Measurements from ENCODE around the gene RUFY4.

DNA sequence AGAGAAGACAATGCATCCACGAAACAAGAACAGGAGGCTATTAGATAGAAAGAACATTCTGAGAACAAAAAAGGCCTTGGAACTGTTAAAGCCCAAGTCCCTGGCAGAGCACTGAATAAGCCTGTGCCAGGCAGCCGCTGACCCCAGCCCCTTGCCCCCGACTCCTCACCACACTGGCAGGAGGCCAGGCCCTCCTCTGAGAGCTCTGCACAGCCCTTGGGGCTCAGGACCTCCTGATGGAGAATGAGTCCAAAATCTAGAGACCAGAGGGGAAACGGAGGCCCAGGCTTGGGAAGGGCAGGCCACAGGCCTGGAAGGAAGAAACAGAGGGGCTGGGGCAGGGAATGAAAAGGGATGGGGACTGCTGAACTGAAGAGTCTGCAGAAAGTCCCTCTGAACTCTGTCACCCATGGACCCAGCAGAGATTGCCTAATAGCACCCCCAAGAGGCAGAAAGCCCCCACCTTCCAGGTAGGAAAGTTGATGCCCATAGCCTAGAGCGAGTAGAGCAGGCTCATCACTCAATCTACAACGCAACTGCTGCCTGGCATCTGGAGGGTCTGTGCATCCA is 48.0 kb upstream of the RUFY4 start:
- TF ChIP-seq, protein P1, sequence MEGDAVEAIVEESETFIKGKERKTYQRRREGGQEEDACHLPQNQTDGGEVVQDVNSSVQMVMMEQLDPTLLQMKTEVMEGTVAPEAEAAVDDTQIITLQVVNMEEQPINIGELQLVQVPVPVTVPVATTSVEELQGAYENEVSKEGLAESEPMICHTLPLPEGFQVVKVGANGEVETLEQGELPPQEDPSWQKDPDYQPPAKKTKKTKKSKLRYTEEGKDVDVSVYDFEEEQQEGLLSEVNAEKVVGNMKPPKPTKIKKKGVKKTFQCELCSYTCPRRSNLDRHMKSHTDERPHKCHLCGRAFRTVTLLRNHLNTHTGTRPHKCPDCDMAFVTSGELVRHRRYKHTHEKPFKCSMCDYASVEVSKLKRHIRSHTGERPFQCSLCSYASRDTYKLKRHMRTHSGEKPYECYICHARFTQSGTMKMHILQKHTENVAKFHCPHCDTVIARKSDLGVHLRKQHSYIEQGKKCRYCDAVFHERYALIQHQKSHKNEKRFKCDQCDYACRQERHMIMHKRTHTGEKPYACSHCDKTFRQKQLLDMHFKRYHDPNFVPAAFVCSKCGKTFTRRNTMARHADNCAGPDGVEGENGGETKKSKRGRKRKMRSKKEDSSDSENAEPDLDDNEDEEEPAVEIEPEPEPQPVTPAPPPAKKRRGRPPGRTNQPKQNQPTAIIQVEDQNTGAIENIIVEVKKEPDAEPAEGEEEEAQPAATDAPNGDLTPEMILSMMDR (IDR thresholded peaks at IDR 0.05), result no peak
- no peak for TF ChIP-seq POLR2A (IDR thresholded peaks at IDR 0.05)
